ENCODE data around the gene LINGO4. TPM values are rescaled to one million over a fixed set of nuclear protein-coding genes. Genes with fewer than 3 reads are reported as not detected.

Gene LINGO4
- total RNA-seq = not detected in 2 replicates

- no peak for DNase-seq (ENCODE audit: low read depth)
- TF ChIP-seq CTCF (conservative IDR thresholded peaks at IDR 0.05; ENCODE audit: low read depth, low read length) = no peak
- no peak within 1 kb of the TSS for H3K4me3 ChIP-seq (ENCODE audit: low read depth, low read length)
Measured at GRCh38 chr1:151805066-151805820, at the start of gene LINGO4. Gene LINGO4 (minus strand): TSS chr1:151805419. CDS start chr1:151802704, 2,715 bp downstream.

GRCh38 chr1:151854658-151855057, 49.4 kb upstream of the LINGO4 start:
- H3K4me3 ChIP-seq (ENCODE audit: low read depth, low read length) = no peak overlapping the region
- TF ChIP-seq CTCF (conservative IDR thresholded peaks at IDR 0.05; ENCODE audit: low read depth, low read length) = no peak
- DNase-seq (ENCODE audit: low read depth) = no peak

- DNase-seq (ENCODE audit: low read depth) = no peak
- no peak for TF ChIP-seq CTCF (conservative IDR thresholded peaks at IDR 0.05; ENCODE audit: low read depth, low read length)
- H3K4me3 ChIP-seq (ENCODE audit: low read depth, low read length) = no peak within 1 kb of the TSS
Measured at GRCh38 chr1:151853411-151853943, 48.3 kb upstream of the LINGO4 start, which contains the start of gene THEM5. Gene THEM5 (minus strand): TSS chr1:151853712. CDS start chr1:151853565, 147 bp downstream.

GRCh38 chr1:151852733-151853132, 47.5 kb upstream of the LINGO4 start:
- no peak for TF ChIP-seq CTCF (conservative IDR thresholded peaks at IDR 0.05; ENCODE audit: low read depth, low read length)
- DNase-seq (ENCODE audit: low read depth) = no peak
- H3K4me3 ChIP-seq (ENCODE audit: low read depth, low read length) = no peak overlapping the region

GRCh38 chr1:151851886-151852285, 46.7 kb upstream of the LINGO4 start:
- no peak for DNase-seq (ENCODE audit: low read depth)
- TF ChIP-seq CTCF (conservative IDR thresholded peaks at IDR 0.05; ENCODE audit: low read depth, low read length) = no peak
- H3K4me3 ChIP-seq (ENCODE audit: low read depth, low read length) = no peak overlapping the region

- no peak for TF ChIP-seq CTCF (conservative IDR thresholded peaks at IDR 0.05; ENCODE audit: low read depth, low read length)
- DNase-seq (ENCODE audit: low read depth) = no peak
- no peak overlapping the region for H3K4me3 ChIP-seq (ENCODE audit: low read depth, low read length)
Measured at GRCh38 chr1:151849871-151850270, 44.7 kb upstream of the LINGO4 start.

GRCh38 chr1:151849126-151849525, 43.9 kb upstream of the LINGO4 start:
- no peak for TF ChIP-seq CTCF (conservative IDR thresholded peaks at IDR 0.05; ENCODE audit: low read depth, low read length)
- no peak for DNase-seq (ENCODE audit: low read depth)
- no peak overlapping the region for H3K4me3 ChIP-seq (ENCODE audit: low read depth, low read length)
